ENCODE results near the gene CES3. TPM values are rescaled to one million over a fixed set of nuclear protein-coding genes. Genes with fewer than 3 reads are reported as not detected.

The CES3 gene
- total RNA-seq, 1 donor from 2014 or later: 0.12 TPM

- H3K27me3 Mint-ChIP-seq (ENCODE audit: low read depth): peaks cover 3% of the 10 kb centered on the region
- peaks cover 56% of the 10 kb centered on the region for H3K4me1 Mint-ChIP-seq (ENCODE audit: low read depth)
- H3K27ac Mint-ChIP-seq (ENCODE audit: unreplicated experiment): no peak overlapping the region
- peaks cover 2% of the 10 kb centered on the region for H3K36me3 Mint-ChIP-seq (ENCODE audit: low read depth)
- no peaks in the 10 kb centered on the region for H3K9me3 Mint-ChIP-seq (ENCODE audit: low read depth)
- DNase-seq (ENCODE audit: low spot score): no peak
- TF ChIP-seq CTCF (IDR thresholded peaks at IDR 0.05): no peak
- no peak overlapping the region for H3K4me3 Mint-ChIP-seq (ENCODE audit: unreplicated experiment)
These were observed 33.0 kb upstream of the CES3 start for GRCh38 chr16:66927918-66928649.

GRCh38 chr16:66928702-66929388, 32.2 kb upstream of the CES3 start:
- peaks cover 2% of the 10 kb centered on the region for H3K36me3 Mint-ChIP-seq (ENCODE audit: low read depth)
- peaks cover 56% of the 10 kb centered on the region for H3K4me1 Mint-ChIP-seq (ENCODE audit: low read depth)
- no peak overlapping the region for H3K4me3 Mint-ChIP-seq (ENCODE audit: unreplicated experiment)
- TF ChIP-seq CTCF (IDR thresholded peaks at IDR 0.05): peak; percentile 73
- DNase-seq (ENCODE audit: low spot score): no peak
- peaks cover 3% of the 10 kb centered on the region for H3K27me3 Mint-ChIP-seq (ENCODE audit: low read depth)
- no peaks in the 10 kb centered on the region for H3K9me3 Mint-ChIP-seq (ENCODE audit: low read depth)
- H3K27ac Mint-ChIP-seq (ENCODE audit: unreplicated experiment): no peak overlapping the region

GRCh38 chr16:66930189-66930588, 30.9 kb upstream of the CES3 start:
- Mint-ChIP-seq H3K4me3 (ENCODE audit: unreplicated experiment) (no peak overlapping the region), H3K27ac (ENCODE audit: unreplicated experiment) (no peak overlapping the region), H3K36me3 (ENCODE audit: low read depth) (peaks cover 2% of the 10 kb centered on the region), H3K4me1 (ENCODE audit: low read depth) (peaks cover 57% of the 10 kb centered on the region), H3K27me3 (ENCODE audit: low read depth) (peaks cover 3% of the 10 kb centered on the region), H3K9me3 (ENCODE audit: low read depth) (no peaks in the 10 kb centered on the region)
- DNase-seq (ENCODE audit: low spot score): no peak
- no peak for TF ChIP-seq CTCF (IDR thresholded peaks at IDR 0.05)

- Mint-ChIP-seq H3K27me3 (ENCODE audit: low read depth) (no peaks in the 10 kb centered on the region), H3K9me3 (ENCODE audit: low read depth) (no peaks in the 10 kb centered on the region), H3K4me1 (ENCODE audit: low read depth) (peaks cover 56% of the 10 kb centered on the region), H3K36me3 (ENCODE audit: low read depth) (peaks cover 2% of the 10 kb centered on the region), H3K4me3 (ENCODE audit: unreplicated experiment) (no peak overlapping the region), H3K27ac (ENCODE audit: unreplicated experiment) (no peak overlapping the region)
- DNase-seq (ENCODE audit: low spot score): no peak
- no peak for TF ChIP-seq CTCF (IDR thresholded peaks at IDR 0.05)
These were observed 29.4 kb upstream of the CES3 start for GRCh38 chr16:66931665-66932064.

- Mint-ChIP-seq H3K9me3 (ENCODE audit: low read depth) (no peaks in the 10 kb centered on the region), H3K27ac (ENCODE audit: unreplicated experiment) (no peak overlapping the region), H3K36me3 (ENCODE audit: low read depth) (peaks cover 2% of the 10 kb centered on the region), H3K27me3 (ENCODE audit: low read depth) (no peaks in the 10 kb centered on the region), H3K4me3 (ENCODE audit: unreplicated experiment) (no peak overlapping the region), H3K4me1 (ENCODE audit: low read depth) (peaks cover 53% of the 10 kb centered on the region)
- no peak for TF ChIP-seq CTCF (IDR thresholded peaks at IDR 0.05)
- DNase-seq (ENCODE audit: low spot score): no peak
These were observed 29.0 kb upstream of the CES3 start for GRCh38 chr16:66932076-66932475.
